Omental fat pad (tissue), 4 donors: ENCODE measurements around the gene GAN. TPM values are rescaled to one million over a fixed set of nuclear protein-coding genes. Genes with fewer than 3 reads are reported as not detected.

Experiments
- ATAC-seq: fragments of 150-250 bp; one replicate; pipeline ENCODE4 v1.9.1; 2016; ENCODE audit warnings: mild to moderate bottlenecking, moderate library complexity; ENCODE audit not compliant: low FRiP score
- DNase-seq: peaks from one replicate; pipeline ENCODE4 v3.0.0-alpha.2; 2019; ENCODE audit warnings: low spot score
- CTCF ChIP-seq, 3 donors: fragments of 450-650 bp; IDR thresholded peaks; one replicate each; pipeline ENCODE4 v1.5.1; 2016 to 2017; ENCODE audit warnings: antibody characterized with exemption in 3 of 3, mild to moderate bottlenecking in 3 of 3, moderate library complexity in 2 of 3
- total RNA-seq, 4 donors: library from RNA; depleted of rRNA; stranded (reverse); fragments of >200 nt; gene quantifications; one replicate each; pipeline ENCODE4 v1.1.0, GENCODE V29; 2016

The GAN gene
- total RNA-seq, 4 donors from 2014 or later = 9.6 to 13.9 (median 10.9) TPM

GRCh38 chr16:81380932-81381331 is 66.2 kb downstream of the GAN start:
- ATAC-seq (no peak), DNase-seq (no peak)
- TF ChIP-seq CTCF (IDR thresholded peaks at IDR 0.05) = no peak

DNA sequence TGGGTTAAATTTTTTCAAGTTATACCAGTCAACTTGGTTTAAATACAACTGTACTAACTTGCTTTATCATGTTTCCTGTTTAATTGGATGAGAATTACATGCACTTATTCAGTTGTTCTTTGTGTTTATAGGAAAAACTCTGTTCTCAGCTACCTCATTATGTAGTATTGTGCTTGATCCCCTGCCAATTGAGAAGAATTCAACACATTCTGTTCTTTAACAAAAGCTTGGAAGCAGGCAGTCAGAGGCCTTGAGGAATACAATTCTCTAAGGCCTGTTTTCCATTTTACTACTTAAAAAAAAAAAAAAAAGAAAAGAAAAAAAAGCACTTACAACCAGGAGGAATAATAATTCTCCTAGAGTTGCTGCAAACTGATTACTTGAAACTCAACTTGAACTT is 69.2 kb downstream of the GAN start:
- ATAC-seq (no peak), DNase-seq (no peak)
- TF ChIP-seq CTCF (IDR thresholded peaks at IDR 0.05) = no peak

DNA sequence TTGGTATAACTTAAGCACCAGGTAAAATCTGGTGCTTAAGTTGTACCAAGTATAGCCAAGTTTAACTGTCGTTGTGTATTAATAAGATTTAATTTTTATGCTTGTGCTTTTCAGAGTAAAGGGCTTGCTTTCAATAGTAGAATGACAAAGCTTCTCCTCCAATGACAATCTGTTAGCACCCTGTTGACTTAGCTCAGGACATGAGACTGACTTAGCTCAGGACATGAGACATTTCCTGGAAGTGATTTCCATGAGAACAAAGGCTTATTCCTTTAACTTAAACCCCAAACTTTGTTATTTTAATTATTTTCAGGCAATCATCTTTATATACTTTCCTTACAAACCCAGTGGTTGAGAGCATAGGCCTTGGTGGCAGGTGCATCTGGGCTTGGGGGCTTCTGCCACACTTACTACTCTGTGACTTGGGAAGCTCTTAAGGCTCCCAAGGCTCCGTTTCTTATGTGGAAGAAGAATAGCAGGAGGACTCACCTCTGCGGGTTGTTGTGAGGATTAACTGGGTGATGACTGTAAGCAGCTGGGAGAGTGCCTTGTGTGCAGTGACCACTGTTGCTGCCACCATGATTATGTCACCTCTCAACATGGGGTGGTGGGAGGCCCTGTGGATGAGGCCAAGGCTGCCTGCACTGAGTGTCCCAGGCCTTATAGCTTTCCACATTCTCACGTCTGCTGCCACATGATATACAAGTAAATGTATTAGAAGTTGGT is 70.4 kb downstream of the GAN start:
- no peak for ATAC-seq
- no peak for DNase-seq
- TF ChIP-seq CTCF (IDR thresholded peaks at IDR 0.05) = no peak

DNA sequence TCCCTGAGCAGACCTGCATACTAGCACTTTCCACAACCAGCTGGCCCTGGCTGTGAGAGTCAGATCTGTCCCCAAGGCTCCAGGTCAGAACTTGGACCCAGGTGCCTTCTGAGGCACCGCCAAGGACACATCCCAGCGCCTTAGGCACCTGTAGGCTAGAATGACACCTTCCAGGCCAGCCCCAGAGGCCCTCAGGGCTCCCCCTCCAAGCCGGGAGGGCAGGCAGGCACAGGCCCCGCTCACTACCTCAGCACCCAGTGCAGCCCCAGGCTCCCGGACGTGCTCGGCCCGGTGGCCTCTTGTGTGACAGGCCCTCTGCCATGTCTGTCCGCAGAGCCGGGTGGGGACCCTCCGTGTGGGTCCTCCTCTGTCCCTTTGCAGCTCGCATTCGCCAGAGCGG is 73.6 kb downstream of the GAN start:
- TF ChIP-seq CTCF (IDR thresholded peaks at IDR 0.05) = no peak
- ATAC-seq = no peak
- DNase-seq = no peak

DNA sequence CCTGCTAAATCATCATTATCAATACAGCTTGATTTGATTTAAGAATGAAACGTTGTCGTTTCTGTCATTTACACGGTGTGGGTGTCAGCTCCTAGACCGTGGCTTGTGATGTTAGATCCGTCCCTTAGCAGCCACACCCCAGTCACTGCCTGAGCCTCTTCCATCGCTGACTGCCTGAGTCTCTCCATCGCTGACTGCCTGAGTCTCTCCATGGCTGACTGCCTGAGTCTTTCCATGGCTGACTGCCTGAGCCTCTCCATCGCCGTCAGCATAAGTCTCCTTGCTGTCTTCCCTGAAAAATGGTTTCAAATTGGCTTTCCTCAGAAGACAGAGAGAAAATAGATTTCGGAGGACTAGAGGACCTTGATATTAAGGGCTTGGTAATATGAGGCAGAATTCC is 76.1 kb downstream of the GAN start:
- TF ChIP-seq CTCF (IDR thresholded peaks at IDR 0.05) = no peak
- ATAC-seq (no peak), DNase-seq (no peak)

DNA sequence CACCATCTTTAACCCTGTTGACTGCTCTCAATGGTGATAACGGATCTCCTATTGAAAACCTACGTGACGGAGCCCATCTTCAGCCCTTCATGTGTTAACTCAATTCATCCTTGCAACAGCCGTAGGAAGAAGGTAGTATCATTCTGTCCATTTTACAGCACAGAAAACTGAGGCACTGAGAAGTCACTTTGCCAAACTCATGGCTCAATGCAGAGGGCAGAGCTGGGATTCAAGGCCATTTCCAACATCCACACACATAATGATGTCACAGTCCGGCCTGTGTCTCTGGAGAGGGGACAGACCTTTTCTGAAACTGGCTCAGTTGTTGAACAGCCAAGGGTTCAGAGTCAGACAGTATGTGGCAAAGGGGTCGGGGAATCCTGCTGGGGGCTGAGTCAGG is 77.2 kb downstream of the GAN start:
- ATAC-seq (no peak), DNase-seq (no peak)
- TF ChIP-seq CTCF (IDR thresholded peaks at IDR 0.05) = no peak

DNA sequence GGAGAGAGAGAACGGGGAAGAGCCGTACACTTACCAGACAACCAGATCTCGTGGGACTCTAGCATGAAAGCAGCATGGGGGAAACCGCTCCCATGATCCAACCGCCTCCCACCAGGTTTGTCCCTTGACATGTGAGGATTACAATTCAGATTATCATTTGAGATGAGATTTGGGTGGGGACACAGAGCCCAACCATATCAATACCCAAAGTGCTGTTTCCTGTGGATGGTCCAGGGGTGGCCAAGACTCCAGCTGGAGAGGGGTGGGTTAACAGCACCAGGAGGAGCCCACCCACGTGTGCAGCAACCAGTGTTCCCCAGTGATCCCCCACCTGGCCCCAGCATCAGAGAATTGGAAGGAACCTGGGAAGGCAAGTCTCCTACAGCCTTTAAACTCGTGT is 79.7 kb downstream of the GAN start:
- no peak for TF ChIP-seq CTCF (IDR thresholded peaks at IDR 0.05)

More for the DNA sequence above, 79.7 kb downstream of the GAN start:
- DNase-seq = no peak
- no peak for ATAC-seq
